ENCODE data around the gene TIGD6. TPM values are rescaled to one million over a fixed set of nuclear protein-coding genes. Genes with fewer than 3 reads are reported as not detected.

Gene TIGD6
- total RNA-seq, 4 donors from 2014 or later, result 2.9 to 3.5 (median 3.2) TPM

DNA sequence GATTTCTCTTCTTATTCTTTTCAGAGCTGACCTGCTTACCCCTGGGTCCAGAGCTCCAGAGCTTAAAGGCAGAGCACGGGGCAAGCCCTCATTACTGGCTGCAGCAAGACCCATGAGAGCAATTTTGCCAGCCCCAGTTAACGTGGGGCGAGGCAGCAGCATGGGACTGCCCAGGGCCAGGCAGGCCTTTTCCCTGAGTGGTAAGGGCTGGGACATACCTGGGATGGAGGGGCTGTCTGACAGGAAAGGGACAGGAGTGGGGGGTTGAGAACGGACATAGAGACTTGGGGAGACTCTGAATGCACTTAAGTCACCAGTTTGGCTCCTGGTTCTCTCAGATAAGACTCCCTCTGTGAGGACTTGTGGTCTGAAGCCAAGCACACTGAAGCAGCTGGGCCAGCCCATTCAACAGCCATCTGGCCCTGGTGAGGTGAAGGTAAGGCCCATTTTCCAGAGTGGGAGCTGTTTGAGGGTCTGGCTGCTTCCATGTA lies 26.3 kb upstream of the TIGD6 start:
- intact Hi-C loops (cut with DNase I), result no loop called here
- peaks cover 12 to 31% (median 27%) of the 10 kb centered on the region in 4 donors for H3K4me1 ChIP-seq
- no peak overlapping the region for H3K27ac ChIP-seq (replicated peaks in 1 of 4)
- no peaks in the 10 kb centered on the region for H3K9me3 ChIP-seq
- H3K27me3 ChIP-seq, result no peaks in the 10 kb centered on the region
- no peak overlapping the region for H3K4me3 ChIP-seq
- WGBS, result 80% methylated on average over 4 of the region's 4 CpGs
- DNase-seq (ENCODE audit: extremely low spot score), result no peak
- TF ChIP-seq POLR2A (IDR thresholded peaks at IDR 0.05; ENCODE audit: low read depth) (no peak), EP300 (IDR thresholded peaks at IDR 0.05) (no peak), POLR2AphosphoS5 (IDR thresholded peaks at IDR 0.05) (no peak)
- TF ChIP-seq, protein P1, sequence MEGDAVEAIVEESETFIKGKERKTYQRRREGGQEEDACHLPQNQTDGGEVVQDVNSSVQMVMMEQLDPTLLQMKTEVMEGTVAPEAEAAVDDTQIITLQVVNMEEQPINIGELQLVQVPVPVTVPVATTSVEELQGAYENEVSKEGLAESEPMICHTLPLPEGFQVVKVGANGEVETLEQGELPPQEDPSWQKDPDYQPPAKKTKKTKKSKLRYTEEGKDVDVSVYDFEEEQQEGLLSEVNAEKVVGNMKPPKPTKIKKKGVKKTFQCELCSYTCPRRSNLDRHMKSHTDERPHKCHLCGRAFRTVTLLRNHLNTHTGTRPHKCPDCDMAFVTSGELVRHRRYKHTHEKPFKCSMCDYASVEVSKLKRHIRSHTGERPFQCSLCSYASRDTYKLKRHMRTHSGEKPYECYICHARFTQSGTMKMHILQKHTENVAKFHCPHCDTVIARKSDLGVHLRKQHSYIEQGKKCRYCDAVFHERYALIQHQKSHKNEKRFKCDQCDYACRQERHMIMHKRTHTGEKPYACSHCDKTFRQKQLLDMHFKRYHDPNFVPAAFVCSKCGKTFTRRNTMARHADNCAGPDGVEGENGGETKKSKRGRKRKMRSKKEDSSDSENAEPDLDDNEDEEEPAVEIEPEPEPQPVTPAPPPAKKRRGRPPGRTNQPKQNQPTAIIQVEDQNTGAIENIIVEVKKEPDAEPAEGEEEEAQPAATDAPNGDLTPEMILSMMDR (IDR thresholded peaks at IDR 0.05), result no peak
- H3K36me3 ChIP-seq, result peaks cover 34 to 79% (median 68%) of the 10 kb centered on the region in 4 donors

DNA sequence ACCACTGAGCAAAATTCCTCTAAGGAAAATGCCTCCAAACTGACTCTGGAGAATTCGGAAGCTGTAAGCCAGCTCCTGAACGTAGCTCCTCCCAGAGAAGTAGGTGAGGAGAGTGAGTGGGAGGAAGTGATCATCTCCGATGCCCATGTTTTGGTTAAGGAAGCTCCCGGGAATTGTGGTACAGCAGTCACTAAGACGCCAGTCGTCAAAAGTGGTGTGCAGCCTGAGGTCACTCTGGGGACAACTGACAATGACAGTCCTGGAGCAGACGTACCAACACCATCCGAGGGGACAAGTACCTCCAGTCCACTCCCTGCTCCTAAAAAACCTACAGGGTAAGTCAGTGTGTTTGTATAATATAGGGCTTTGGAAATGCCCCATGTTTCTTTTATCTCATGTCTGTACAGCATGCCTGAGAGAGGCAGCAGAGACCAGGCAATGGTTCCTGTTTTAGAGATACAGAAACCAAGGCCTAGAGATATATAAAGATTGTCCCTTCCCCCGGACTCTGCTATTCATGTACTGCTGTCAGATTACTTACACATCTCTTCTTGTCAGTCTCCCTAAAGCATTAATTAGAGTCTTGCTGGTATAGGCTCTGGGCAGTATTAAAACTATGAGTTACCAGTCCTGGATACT lies 24.0 kb upstream of the TIGD6 start:
- no peaks in the 10 kb centered on the region for H3K27me3 ChIP-seq
- intact Hi-C loops (cut with DNase I), result no loop called here
- H3K9me3 ChIP-seq, result no peaks in the 10 kb centered on the region
- peak overlapping the region; percentile 20 to 45 (median 34) for H3K27ac ChIP-seq (replicated peaks in 1 of 4)
- no peak overlapping the region for H3K4me3 ChIP-seq
- TF ChIP-seq, protein P1 (IDR thresholded peaks at IDR 0.05), result no peak
- no peak for TF ChIP-seq POLR2AphosphoS5 (IDR thresholded peaks at IDR 0.05)
- TF ChIP-seq EP300 (IDR thresholded peaks at IDR 0.05), result no peak
- no peak for TF ChIP-seq POLR2A (IDR thresholded peaks at IDR 0.05; ENCODE audit: low read depth)
- DNase-seq (ENCODE audit: extremely low spot score), result no peak
- H3K36me3 ChIP-seq, result peaks cover 21 to 72% (median 63%) of the 10 kb centered on the region in 4 donors
- WGBS, result 71% methylated on average over 8 of the region's 9 CpGs
- peaks cover 23 to 42% (median 33%) of the 10 kb centered on the region in 4 donors for H3K4me1 ChIP-seq

DNA sequence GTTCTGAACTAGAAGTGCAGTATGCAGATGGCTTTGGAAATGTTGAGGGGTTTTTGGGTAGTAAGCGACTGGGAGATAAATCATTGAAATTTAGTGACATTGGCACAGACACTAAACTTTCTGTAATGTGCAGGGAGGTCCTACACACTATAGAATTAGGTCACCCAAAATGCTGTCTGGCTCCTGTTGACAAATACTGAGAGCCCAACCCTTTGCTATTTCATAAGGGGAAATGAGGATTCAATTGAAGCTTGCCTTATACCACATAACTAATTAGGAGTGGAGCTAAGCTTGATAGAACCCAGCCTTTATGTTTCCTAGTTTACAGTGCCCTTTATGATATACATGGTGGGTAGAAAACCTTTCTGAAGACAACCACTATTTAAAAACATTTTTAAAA lies 22.7 kb upstream of the TIGD6 start:
- TF ChIP-seq POLR2A (IDR thresholded peaks at IDR 0.05; ENCODE audit: low read depth) (no peak), POLR2AphosphoS5 (IDR thresholded peaks at IDR 0.05) (no peak), EP300 (IDR thresholded peaks at IDR 0.05) (no peak)
- TF ChIP-seq, protein P1 (IDR thresholded peaks at IDR 0.05), result no peak
- peak overlapping the region in 2 of 4 donors; percentile 18 to 47 for H3K27ac ChIP-seq (replicated peaks in 1 of 4)
- intact Hi-C loops (cut with DNase I), result no loop called here
- peaks cover 23 to 82% (median 71%) of the 10 kb centered on the region in 4 donors for H3K36me3 ChIP-seq
- 91% methylated on average over 1 of the region's 1 CpG for WGBS
- no peaks in the 10 kb centered on the region for H3K9me3 ChIP-seq
- DNase-seq (ENCODE audit: extremely low spot score), result no peak
- peaks cover 23 to 42% (median 33%) of the 10 kb centered on the region in 4 donors for H3K4me1 ChIP-seq
- H3K27me3 ChIP-seq, result no peaks in the 10 kb centered on the region
- no peak overlapping the region for H3K4me3 ChIP-seq

DNA sequence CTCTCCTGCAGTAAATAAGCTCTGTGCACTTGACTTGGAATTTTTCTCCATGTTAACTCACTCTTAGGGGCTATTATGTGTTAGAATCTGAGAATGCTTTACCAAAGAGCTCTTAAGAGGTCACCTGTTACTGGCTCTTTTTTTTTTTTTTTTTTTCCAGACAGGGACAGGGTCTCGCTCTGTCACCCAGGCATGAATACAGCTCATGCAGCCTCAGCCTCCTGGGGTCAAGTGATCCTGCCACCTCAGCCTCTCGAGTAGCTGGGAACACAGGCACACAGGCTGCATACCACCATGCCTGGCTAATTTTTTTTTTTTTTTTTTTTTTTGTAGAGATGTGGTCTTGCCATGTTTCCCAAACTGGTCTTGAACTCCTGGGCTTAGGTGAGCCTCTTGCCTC lies 22.2 kb upstream of the TIGD6 start:
- Histone ChIP-seq H3K27me3 (no peaks in the 10 kb centered on the region), H3K27ac (replicated peaks in 1 of 4) (peak overlapping the region; percentile 18 to 67 (median 47)), H3K4me1 (peaks cover 23 to 42% (median 33%) of the 10 kb centered on the region in 4 donors), H3K4me3 (no peak overlapping the region), H3K36me3 (peaks cover 23 to 82% (median 70%) of the 10 kb centered on the region in 4 donors), H3K9me3 (no peaks in the 10 kb centered on the region)
- no peak for DNase-seq (ENCODE audit: extremely low spot score)
- TF ChIP-seq POLR2A (IDR thresholded peaks at IDR 0.05; ENCODE audit: low read depth) (no peak), EP300 (IDR thresholded peaks at IDR 0.05) (no peak), POLR2AphosphoS5 (IDR thresholded peaks at IDR 0.05) (no peak)
- TF ChIP-seq, protein P1 (IDR thresholded peaks at IDR 0.05), result no peak
- 88% methylated on average over 2 of the region's 2 CpGs for WGBS
- intact Hi-C loops (cut with DNase I), result no loop called here

All from esophagus muscularis mucosa (tissue), 4 donors.